HCT116 (cell line): ENCODE measurements around the gene TMEM121.

Experiments used
- CBX3 ChIP-seq: IDR thresholded peaks from 2 replicates; pipeline ENCODE4 v1.6.1; 2012; ENCODE audit warnings: low read depth
- CEBPB ChIP-seq: IDR thresholded peaks from 2 replicates; pipeline ENCODE4 v1.6.1; 2012; ENCODE audit warnings: low read depth
- REST ChIP-seq: IDR thresholded peaks from 2 replicates; pipeline ENCODE4 v1.6.1; 2012; ENCODE audit warnings: low read depth
- SRF ChIP-seq: IDR thresholded peaks from 2 replicates; pipeline ENCODE4 v1.6.1; 2012; ENCODE audit warnings: low read depth
- ZBTB33 ChIP-seq: IDR thresholded peaks from 2 replicates; pipeline ENCODE4 v1.6.1; 2011; ENCODE audit warnings: mild to moderate bottlenecking, low read length, moderate library complexity; ENCODE audit not compliant: insufficient replicate concordance; ENCODE audit errors: extremely low read depth

GRCh38 chr14:105488781-105489541 is 37.4 kb upstream of the TMEM121 start:
- TF ChIP-seq REST (no peak), ZBTB33 (no peak), SRF (no peak), CBX3 (no peak), CEBPB (no peak)
